DMS153 (cell line): Measurements from ENCODE around the gene THRB.

Experiments used
- DNase-seq: peaks from one replicate; lab custom pipeline; 2025; lab: John Stamatoyannopoulos, UW

THRB gene

GRCh38 chr3:24377218-24377993 is 117.2 kb downstream of the THRB start:
- DNase-seq: no peak

GRCh38 chr3:24375947-24376384 is 118.7 kb downstream of the THRB start:
- no peak for DNase-seq

- no peak for DNase-seq
Measured at GRCh38 chr3:24374801-24375200, 119.8 kb downstream of the THRB start.

- no peak for DNase-seq
Measured at GRCh38 chr3:24373198-24373959, 121.3 kb downstream of the THRB start.

- no peak for DNase-seq
Measured at GRCh38 chr3:24372559-24373197, 122.0 kb downstream of the THRB start.

- no peak for DNase-seq
Measured at GRCh38 chr3:24370352-24371090, 124.1 kb downstream of the THRB start.

- DNase-seq: no peak
Measured at GRCh38 chr3:24368605-24369004, 126.0 kb downstream of the THRB start.

- no peak for DNase-seq
Measured at GRCh38 chr3:24367664-24368264, 126.9 kb downstream of the THRB start.

- no peak for DNase-seq
Measured at GRCh38 chr3:24367216-24367615, 127.4 kb downstream of the THRB start.

GRCh38 chr3:24365168-24365567 is 129.5 kb downstream of the THRB start:
- no peak for DNase-seq

GRCh38 chr3:24364359-24364758 is 130.3 kb downstream of the THRB start:
- no peak for DNase-seq

- no peak for DNase-seq
Measured at GRCh38 chr3:24363242-24363641, 131.4 kb downstream of the THRB start.

- no peak for DNase-seq
Measured at GRCh38 chr3:24361623-24362022, 133.0 kb downstream of the THRB start.

GRCh38 chr3:24360957-24361356 is 133.7 kb downstream of the THRB start:
- DNase-seq: no peak

GRCh38 chr3:24359645-24360462 is 134.8 kb downstream of the THRB start:
- no peak for DNase-seq

GRCh38 chr3:24359102-24359501 is 135.5 kb downstream of the THRB start:
- DNase-seq: no peak

GRCh38 chr3:24357635-24358034 is 137.0 kb downstream of the THRB start:
- DNase-seq: no peak

GRCh38 chr3:24355806-24356205 is 138.8 kb downstream of the THRB start:
- DNase-seq: no peak

- DNase-seq: no peak
Measured at GRCh38 chr3:24354230-24354629, 140.4 kb downstream of the THRB start.

- DNase-seq: no peak
Measured at GRCh38 chr3:24352893-24353553, 141.6 kb downstream of the THRB start.
